GM19463 (cell line): ENCODE measurements around the gene SLC22A23.
"Not testable (repeated sequence)": the region's sequence is repeated elsewhere in the genome, so short reads cannot be mapped to it uniquely, and the experiment has no call there.

Experiments used
- ATAC-seq: cut with Tn5 transposase; IDR thresholded peaks from one replicate; pipeline ENCODE4 v1.9.1; 2021; ENCODE audit warnings: mild to moderate bottlenecking, moderate library complexity; ENCODE audit not compliant: unreplicated experiment

Gene SLC22A23

GRCh38 chr6:3386374-3386857 lies 70.4 kb downstream of the SLC22A23 start:
- ATAC-seq = no peak

DNA sequence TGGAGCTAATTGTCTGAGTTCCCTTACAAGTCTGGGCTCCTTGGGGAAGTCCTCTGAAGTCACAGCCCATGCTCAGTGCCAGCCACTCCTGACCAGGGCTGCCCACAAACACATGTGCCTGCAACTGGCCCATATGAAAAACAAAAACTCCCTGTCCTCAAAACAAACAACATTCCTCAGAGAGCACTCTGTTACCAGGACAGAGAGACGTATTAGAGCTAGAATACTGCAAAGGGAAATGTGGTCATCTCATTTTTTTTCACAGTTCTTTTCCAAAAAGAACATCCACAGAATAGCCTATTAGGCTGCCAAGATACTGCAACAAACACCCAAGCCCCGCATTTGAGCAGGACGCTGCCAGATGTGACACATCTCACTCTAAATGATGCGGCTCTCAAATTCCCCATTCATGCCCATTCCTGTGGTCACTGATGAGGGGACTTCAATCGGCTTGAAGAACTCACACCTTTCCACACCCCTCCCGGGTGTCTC lies 71.1 kb downstream of the SLC22A23 start:
- no peak for ATAC-seq

GRCh38 chr6:3385181-3385580 lies 71.7 kb downstream of the SLC22A23 start:
- not testable (repeated sequence) for ATAC-seq

DNA sequence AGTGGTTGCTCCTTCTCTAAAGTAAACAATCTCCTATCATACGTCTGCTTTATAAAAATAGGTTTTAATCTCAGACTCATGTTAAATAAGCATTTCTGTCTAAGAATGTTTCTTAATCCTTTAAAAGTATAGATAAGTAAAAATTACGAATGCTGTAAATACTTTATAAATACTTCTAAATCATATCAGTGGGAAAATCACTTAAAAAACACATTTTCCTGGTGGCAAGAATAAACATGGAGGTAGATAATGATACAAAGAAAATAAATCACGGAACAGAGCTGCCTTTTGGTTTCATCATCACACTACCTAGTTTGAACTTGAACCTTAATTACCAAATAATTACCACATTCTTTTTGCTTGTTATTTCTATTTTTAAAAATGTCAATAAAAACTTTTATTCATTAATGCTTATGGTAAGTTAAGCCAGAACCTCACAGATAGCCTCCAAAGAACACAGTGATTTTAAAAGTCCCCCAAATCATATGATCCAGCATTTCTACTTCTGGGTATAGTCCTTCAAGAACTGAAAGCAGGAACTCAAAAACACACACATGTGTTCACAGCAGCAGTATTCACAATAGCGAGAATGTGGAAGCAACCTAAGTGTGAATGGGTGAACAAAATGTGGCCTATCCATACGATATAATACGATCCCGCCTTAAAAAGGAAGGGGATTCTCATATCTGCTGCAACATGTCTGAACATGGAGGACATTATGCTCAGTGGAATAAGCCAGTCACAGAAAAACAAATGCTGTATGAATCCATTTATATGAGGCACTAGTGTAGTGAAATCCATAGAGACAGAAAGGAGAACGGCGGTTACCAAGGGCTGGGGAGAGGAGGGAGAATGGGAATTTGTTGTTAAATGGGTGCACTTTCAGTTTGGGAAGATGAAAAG lies 72.4 kb downstream of the SLC22A23 start:
- no peak for ATAC-seq

DNA sequence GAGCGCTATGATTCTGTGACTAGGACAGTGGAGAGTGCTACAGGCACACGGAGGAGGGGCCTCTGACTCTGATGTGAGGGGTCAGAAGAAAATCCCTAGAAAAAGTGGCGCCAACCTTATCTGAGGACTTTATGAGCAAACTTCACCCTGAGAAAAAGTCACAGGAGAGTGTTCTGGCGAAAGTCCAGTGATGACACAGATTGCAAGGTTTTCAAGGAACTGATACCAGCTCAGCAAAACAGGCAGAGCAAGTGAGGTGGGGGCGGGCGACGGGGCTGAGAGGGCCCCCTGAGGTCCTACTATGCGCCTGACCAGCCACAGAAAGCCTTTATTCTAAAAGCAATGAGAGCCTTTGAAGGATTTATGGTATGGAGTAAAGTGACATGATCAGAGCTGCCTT lies 73.3 kb downstream of the SLC22A23 start:
- no peak for ATAC-seq

DNA sequence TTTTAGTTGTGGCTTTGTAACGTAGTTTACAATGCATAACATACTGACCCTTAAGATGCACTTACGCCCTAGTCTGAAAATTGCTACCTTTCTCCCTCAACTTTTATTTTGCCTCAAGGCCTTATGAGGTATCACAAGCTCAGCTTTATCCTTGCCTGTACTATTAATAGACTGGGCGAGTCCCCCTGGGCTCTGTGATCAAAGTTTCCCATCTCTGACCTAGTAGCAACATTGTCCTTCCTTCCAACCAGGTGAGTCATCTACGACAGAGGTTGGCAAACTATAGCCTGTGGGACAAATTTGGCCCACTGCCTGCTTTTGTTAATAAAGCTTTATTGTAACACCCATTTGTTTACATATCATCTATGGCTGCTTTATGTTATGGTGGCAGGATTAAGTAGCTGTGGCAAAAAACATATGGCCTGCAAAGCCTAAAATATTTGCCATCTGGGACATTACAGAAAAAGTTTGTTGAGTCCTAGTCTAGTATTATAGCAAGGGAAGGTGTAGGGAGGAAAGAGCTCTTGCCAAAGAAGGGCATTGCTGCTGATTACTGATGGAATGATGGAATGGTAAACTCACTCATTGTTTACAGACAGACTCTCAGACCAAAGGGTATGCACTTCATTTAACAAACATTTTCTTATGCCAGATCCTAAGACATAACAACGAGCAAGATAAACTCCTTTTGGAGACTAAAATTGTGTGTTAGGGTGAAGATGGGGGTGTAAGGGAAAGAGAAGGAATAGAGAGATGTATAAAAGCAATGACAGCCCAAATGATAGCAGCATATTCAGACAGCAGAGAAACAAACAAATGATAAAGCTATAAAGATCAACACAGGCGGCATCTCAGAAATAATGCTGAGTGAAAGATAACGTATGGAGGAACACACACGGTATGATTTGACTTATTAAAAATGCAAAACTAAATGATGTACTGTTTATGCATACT lies 74.2 kb downstream of the SLC22A23 start:
- no peak for ATAC-seq

- no peak for ATAC-seq
These were observed 75.5 kb downstream of the SLC22A23 start for GRCh38 chr6:3381233-3381921.

GRCh38 chr6:3380344-3381232 lies 76.3 kb downstream of the SLC22A23 start:
- ATAC-seq = no peak

- no peak for ATAC-seq
These were observed 77.3 kb downstream of the SLC22A23 start for GRCh38 chr6:3379482-3380060.

DNA sequence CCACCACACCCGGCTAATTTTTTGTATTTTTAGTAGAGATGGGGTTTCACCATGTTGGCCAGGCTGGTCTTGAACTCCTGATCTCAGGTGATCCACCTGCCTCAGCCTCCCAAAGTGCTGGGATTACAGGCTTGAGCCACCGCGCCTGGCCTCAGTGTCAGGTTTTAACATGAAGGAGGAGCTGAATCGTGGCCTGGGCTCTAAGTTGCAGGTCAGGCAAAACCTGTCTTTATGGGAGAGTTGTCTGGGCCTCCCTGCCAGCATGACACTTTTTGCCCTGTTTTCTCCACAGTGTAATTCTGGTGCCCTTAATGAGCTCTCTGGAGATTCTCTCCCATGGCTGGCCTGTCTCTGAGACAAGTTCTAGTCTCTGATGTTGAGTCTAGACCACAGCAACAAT lies 78.0 kb downstream of the SLC22A23 start:
- ATAC-seq = not testable (repeated sequence)

GRCh38 chr6:3378398-3378782 lies 78.5 kb downstream of the SLC22A23 start:
- ATAC-seq = not testable (repeated sequence)

DNA sequence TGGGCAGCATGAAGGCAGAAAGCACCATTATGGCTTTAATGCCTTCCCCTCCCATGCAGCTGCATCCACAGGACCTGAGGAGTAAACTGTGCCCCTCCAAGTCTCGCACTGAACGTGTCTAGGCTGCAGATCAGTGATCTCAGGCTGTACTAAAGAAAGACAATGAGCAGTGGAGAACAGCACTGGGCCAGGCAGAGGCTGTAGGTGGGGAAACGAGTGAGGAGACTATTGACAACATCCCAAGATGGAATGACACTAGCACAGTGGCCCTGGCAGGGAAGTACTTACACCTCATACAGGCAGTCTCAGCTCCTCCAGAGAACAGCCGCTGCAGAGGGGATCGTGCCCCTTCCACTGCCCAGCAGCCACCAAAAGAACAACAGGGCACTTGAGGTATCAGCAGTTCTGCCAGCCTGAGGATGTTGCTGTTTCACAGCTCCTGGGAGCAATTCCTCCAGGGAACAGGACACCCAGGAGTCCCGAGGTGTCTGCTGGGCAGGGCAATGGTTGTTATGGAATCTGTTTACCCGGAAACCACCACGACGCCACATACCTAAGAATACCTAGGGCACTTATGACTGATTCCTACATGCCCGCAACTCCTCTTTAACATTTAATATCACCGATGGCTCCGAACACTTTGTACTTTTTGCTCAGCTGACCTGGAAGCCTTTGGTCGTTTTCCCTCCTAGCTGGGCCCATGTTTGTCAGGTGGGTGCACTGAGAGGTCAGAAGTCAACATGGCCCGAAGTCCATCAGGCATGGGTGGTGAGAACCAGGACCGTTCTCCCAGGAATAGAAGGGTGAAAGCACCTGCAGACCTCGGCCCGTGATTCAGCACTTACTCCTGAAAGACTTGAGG lies 79.1 kb downstream of the SLC22A23 start:
- ATAC-seq = no peak

GRCh38 chr6:3376893-3377535 lies 79.8 kb downstream of the SLC22A23 start:
- ATAC-seq = no peak

DNA sequence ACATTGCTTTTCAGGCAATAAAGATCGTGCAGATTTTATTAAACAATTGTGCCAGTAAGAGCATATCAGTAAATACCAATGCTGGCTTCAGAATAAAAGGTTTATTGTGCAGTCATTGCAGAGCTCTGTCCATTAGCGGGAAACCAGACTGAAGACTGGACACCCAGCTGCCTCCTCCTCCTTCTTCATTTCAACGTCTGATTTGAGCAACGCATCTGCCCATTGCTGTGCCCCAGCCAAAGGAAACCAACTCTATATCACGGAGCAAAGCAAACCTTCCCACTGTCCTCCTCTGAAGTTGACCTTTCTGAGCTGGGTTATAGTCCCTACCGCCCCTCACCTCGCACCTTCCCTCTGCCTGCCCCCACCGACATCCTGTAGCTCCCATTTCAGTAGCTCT lies 80.8 kb downstream of the SLC22A23 start:
- no peak for ATAC-seq

DNA sequence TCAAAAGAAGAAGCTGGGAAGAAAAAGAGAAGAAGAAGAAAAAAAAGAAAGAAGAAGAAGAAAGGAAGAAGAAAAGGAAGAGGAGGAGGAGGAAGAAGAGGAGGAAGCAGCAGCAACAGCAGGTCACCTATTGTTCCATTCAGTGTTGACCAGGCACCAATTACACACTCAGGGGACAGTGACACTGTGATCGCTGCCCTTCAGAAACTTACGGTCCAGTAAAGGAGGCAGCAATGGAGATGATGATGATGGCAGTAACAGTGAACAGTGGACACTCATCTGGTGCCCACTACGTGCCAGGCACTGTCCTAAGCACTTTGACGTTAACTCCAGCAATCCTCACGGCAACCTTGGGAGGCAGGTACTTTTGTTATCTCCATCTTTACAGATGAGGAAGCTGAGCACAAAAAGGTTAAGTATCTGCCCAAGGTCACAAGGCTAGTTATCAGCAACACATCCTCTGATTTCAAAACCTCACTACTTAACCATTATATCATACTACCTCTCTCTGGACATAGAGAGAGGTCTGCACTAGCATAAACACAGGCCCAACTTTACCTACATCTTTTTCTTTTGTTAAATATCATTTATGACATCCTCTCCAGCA lies 83.2 kb downstream of the SLC22A23 start:
- ATAC-seq = no peak

GRCh38 chr6:3372912-3373554 lies 83.8 kb downstream of the SLC22A23 start:
- ATAC-seq = no peak
